ENCODE results near the gene ANKRD6. TPM values are rescaled to one million over a fixed set of nuclear protein-coding genes. Genes with fewer than 3 reads are reported as not detected.

Gene ANKRD6
- polyA plus RNA-seq, 1 donor from 2014 or later = 6.6 TPM

- H3K9me3 Mint-ChIP-seq = no peaks in the 10 kb centered on the region
- no peaks in the 10 kb centered on the region for H3K27me3 Mint-ChIP-seq
- peaks cover 0 to 6% (median 2%) of the 10 kb centered on the region in 3 donors for H3K4me1 Mint-ChIP-seq
- no peak overlapping the region for H3K4me3 Mint-ChIP-seq
- H3K36me3 Mint-ChIP-seq = no peaks in the 10 kb centered on the region
- no peak overlapping the region for H3K27ac Mint-ChIP-seq
These were observed 98.0 kb downstream of the ANKRD6 start for GRCh38 chr6:89530982-89531381.

GRCh38 chr6:89536231-89536630 lies 103.3 kb downstream of the ANKRD6 start:
- Mint-ChIP-seq H3K27ac (no peak overlapping the region), H3K4me1 (peaks cover 0 to 1% (median 0%) of the 10 kb centered on the region in 3 donors), H3K27me3 (no peaks in the 10 kb centered on the region), H3K36me3 (no peaks in the 10 kb centered on the region), H3K9me3 (no peaks in the 10 kb centered on the region), H3K4me3 (no peak overlapping the region)

DNA sequence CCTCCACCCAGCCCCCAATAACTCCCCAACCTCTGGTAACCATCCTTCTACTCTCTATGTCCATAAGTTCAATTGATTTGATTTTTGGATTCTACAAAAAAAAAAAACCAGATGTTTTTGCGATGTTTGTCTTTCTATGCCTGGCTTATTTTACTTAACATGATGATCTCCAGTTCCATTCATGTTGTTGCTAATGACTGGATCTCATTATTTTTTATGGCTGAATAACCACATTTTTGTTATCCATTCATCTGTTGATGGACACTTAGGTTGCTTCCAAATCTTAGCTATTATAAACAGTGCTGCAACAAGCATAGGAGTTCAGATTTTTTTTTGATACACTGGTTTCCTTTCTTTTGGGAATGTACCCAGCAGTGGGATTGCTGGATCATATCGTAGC lies 106.8 kb downstream of the ANKRD6 start:
- no peaks in the 10 kb centered on the region for H3K36me3 Mint-ChIP-seq
- H3K27me3 Mint-ChIP-seq = no peaks in the 10 kb centered on the region
- H3K4me1 Mint-ChIP-seq = no peaks in the 10 kb centered on the region
- no peak overlapping the region for H3K4me3 Mint-ChIP-seq
- H3K27ac Mint-ChIP-seq = no peak overlapping the region
- H3K9me3 Mint-ChIP-seq = no peaks in the 10 kb centered on the region

GRCh38 chr6:89542081-89542857 lies 109.3 kb downstream of the ANKRD6 start:
- Mint-ChIP-seq H3K4me1 (no peaks in the 10 kb centered on the region), H3K27me3 (no peaks in the 10 kb centered on the region), H3K4me3 (no peak overlapping the region), H3K36me3 (no peaks in the 10 kb centered on the region), H3K27ac (no peak overlapping the region), H3K9me3 (no peaks in the 10 kb centered on the region)

GRCh38 chr6:89542866-89543265 lies 109.9 kb downstream of the ANKRD6 start:
- H3K4me3 Mint-ChIP-seq = no peak overlapping the region
- no peaks in the 10 kb centered on the region for H3K4me1 Mint-ChIP-seq

DNA sequence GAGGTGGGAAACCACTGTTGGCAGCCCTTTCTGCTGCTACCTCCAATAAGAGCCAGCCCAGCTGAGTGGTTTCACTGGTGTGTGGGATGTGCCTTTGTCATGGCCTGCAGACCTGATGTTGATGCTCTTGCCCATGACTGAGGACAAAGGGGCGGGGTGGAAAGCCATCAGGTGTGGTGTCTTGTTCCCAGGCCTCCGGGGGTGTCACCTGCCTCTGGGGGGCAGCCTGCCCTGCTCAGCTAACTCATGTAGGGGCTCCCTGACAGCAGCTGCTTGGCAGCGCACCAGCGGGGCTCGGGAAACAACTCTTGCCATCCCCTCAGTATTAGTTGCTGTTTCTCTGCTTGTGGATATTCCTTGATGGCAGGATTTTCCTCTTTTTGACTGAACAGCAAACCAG lies 114.3 kb downstream of the ANKRD6 start:
- H3K36me3 Mint-ChIP-seq = peaks cover 2% of the 10 kb centered on the region
- H3K27me3 Mint-ChIP-seq = no peaks in the 10 kb centered on the region
- H3K4me3 Mint-ChIP-seq = no peak overlapping the region
- no peak overlapping the region for H3K27ac Mint-ChIP-seq
- no peaks in the 10 kb centered on the region for H3K9me3 Mint-ChIP-seq
- no peaks in the 10 kb centered on the region for H3K4me1 Mint-ChIP-seq

More at GRCh38 chr6:89542866-89543265, 109.9 kb downstream of the ANKRD6 start:
- Mint-ChIP-seq H3K27ac (no peak overlapping the region), H3K27me3 (no peaks in the 10 kb centered on the region), H3K9me3 (no peaks in the 10 kb centered on the region), H3K36me3 (no peaks in the 10 kb centered on the region)

DNA sequence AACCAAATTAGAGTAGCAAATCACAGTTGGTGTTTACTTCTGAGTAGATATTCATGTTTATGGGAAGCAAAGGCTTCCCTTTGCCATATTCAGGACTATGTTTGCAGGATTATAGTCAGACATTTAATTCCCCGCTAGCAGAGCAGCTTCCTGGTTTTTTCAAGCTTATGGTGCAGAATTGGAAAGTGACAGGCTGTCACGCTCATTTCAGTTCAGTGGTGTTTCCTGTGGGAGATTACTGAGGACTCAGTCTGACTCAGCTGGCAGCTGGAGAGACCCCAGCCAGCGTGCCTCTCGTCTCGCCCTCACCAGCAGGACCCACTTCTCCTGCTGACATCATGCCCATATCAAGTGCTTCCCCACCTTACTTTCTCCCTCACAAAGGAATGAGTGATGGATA lies 120.5 kb downstream of the ANKRD6 start:
- H3K9me3 Mint-ChIP-seq = peaks cover 3 to 9% (median 5%) of the 10 kb centered on the region in 3 donors
- H3K4me1 Mint-ChIP-seq = no peaks in the 10 kb centered on the region
- H3K27me3 Mint-ChIP-seq = peaks cover 2% of the 10 kb centered on the region
- H3K27ac Mint-ChIP-seq = no peak overlapping the region
- no peak overlapping the region for H3K4me3 Mint-ChIP-seq
- H3K36me3 Mint-ChIP-seq = peaks cover 2% of the 10 kb centered on the region

DNA sequence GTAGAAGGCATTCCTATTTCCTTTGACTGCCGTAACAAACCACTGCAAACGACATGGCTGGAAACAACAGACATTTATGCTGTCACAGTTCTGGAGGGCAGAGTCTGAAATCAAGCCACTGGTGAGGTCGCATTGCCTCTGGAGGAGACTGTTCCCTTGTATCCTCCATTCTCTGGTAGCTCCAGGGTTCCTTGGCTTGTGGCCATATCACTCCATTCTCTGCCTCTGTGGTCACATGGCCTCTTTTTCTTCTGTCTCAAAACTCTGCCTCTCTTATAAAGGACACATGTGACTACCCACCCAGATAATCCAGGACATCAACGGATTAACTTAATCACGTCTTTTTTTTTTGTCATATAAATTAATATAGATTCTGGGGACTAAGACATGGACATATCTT lies 121.2 kb downstream of the ANKRD6 start:
- peaks cover 2% of the 10 kb centered on the region for H3K27me3 Mint-ChIP-seq
- no peak overlapping the region for H3K27ac Mint-ChIP-seq
- H3K4me3 Mint-ChIP-seq = no peak overlapping the region
- H3K36me3 Mint-ChIP-seq = peaks cover 3% of the 10 kb centered on the region
- H3K9me3 Mint-ChIP-seq = peaks cover 3 to 9% (median 5%) of the 10 kb centered on the region in 3 donors
- no peaks in the 10 kb centered on the region for H3K4me1 Mint-ChIP-seq

DNA sequence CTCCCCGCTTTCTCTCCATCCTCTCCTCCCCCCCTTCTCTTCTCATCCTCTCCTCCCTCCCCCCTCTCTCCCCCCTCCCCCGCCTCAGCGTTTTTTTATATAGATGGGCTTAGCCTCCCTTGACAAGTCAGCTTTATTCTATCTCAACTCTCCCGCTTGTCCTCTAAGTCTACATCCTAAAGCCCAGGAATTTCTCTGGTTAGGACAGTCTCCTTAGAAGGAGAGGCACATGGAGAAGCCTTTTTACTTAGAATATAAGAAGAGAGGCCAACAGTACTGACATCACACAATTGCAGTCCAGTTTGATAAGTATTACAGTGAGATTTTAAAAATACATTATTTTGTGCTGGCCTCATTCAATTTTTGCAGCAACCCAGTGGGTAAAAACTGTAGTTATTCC lies 122.1 kb downstream of the ANKRD6 start:
- peaks cover 3% of the 10 kb centered on the region for H3K36me3 Mint-ChIP-seq
- no peaks in the 10 kb centered on the region for H3K4me1 Mint-ChIP-seq
- no peak overlapping the region for H3K27ac Mint-ChIP-seq
- peaks cover 2% of the 10 kb centered on the region for H3K27me3 Mint-ChIP-seq
- peaks cover 3 to 9% (median 5%) of the 10 kb centered on the region in 3 donors for H3K9me3 Mint-ChIP-seq
- H3K4me3 Mint-ChIP-seq = no peak overlapping the region

- peaks cover 3 to 9% (median 5%) of the 10 kb centered on the region in 3 donors for H3K9me3 Mint-ChIP-seq
- peak overlapping the region in 1 of 4 donors; percentile 35 for H3K4me3 Mint-ChIP-seq
- no peaks in the 10 kb centered on the region for H3K4me1 Mint-ChIP-seq
- peaks cover 2% of the 10 kb centered on the region for H3K27me3 Mint-ChIP-seq
- no peak overlapping the region for H3K27ac Mint-ChIP-seq
- peaks cover 3% of the 10 kb centered on the region for H3K36me3 Mint-ChIP-seq
These were observed 122.9 kb downstream of the ANKRD6 start for GRCh38 chr6:89555806-89556205.

DNA sequence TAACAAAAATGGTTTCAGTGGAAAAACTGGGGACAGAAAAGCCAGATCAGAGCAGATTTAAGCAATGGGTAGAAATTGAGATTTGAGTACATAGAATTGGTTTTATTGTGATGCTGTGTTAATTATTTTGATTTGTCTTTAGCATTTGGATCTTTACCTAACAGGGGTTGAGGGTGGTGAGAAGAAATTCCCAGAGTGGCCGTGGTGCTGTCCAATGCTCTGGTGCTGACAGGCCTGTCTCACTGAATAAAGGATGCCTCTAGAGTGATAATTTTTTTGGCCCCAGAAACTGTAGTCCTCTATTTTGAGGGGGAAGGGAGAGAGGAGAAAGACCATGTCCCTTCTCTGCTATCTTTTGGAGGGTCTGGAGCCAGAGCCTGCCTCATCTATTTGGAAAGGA lies 126.5 kb downstream of the ANKRD6 start:
- Mint-ChIP-seq H3K36me3 (peaks cover 3% of the 10 kb centered on the region), H3K27me3 (peaks cover 2% of the 10 kb centered on the region), H3K27ac (no peak overlapping the region), H3K4me1 (no peaks in the 10 kb centered on the region), H3K9me3 (peaks cover 3 to 9% (median 5%) of the 10 kb centered on the region in 3 donors), H3K4me3 (no peak overlapping the region)

DNA sequence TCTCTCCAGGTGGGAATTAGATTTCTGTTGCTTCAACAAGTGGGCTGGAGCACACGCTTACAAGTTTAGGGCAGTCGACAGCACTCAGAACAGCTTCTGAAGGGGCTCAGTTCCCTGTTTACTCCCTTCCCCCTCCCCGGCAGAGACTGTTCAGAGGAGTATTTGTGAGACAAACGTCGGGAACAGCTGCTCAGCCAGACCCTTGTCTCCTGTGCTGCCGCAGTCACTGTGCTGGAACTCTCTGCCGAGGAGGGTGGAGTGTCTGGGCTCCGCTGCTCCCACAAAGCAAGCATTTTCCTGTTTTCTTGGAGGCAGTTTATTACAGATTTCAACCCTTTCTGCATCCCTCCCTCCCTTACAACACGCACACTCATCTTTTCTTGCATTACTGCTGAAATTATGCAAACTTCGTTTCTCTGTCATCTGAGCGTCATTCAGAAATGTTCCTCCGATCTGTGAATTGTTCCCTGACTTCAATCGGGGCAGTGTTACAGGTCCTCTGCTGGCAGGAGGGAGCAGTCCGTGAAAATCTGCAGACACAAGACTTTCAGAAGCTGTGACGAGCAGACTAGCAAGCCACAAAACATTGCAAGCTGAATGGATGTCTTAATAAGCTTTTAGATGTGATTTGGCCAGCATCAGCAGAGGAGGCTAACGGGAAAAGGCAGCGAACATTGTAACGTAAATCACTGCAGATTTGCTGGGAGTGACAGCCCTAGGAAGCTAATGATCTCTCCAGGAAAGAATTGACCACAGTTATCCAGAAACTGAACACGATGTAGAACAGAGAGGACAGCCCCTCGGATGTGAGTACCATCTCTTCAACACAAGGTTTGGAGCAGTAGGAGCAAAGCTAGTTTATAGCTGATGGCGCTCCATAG lies 129.4 kb downstream of the ANKRD6 start:
- peaks cover 2% of the 10 kb centered on the region for H3K27me3 Mint-ChIP-seq
- H3K27ac Mint-ChIP-seq = no peak overlapping the region
- peaks cover 3% of the 10 kb centered on the region for H3K36me3 Mint-ChIP-seq
- peaks cover 0 to 3% (median 0%) of the 10 kb centered on the region in 3 donors for H3K9me3 Mint-ChIP-seq
- peak overlapping the region in 2 of 4 donors; percentile 6 to 48 for H3K4me3 Mint-ChIP-seq
- no peaks in the 10 kb centered on the region for H3K4me1 Mint-ChIP-seq

DNA sequence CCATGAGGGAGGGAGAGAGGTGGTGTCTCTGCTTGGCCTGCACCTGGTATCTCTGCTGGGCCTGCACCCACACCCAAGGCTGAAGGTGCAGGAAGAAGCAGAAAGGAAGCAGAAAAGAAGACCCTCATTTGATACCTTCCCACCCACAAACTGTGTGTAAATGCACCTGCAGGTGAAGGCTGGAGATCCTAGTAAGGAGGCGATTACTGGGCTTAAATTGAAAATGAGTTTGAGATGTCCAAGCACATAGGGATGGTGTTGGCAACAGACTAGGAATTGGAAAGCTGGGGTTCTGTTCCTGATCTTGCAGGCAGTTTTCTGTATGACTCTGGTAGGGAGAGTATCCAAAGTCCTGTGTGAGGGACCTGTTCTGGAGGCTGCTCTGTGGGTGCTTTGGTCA lies 130.9 kb downstream of the ANKRD6 start:
- no peaks in the 10 kb centered on the region for H3K9me3 Mint-ChIP-seq
- peak overlapping the region in 1 of 4 donors; percentile 31 for H3K4me3 Mint-ChIP-seq

GRCh38 chr6:89564752-89565427 lies 131.9 kb downstream of the ANKRD6 start:
- Mint-ChIP-seq H3K4me1 (no peaks in the 10 kb centered on the region), H3K27ac (no peak overlapping the region), H3K36me3 (no peaks in the 10 kb centered on the region), H3K4me3 (no peak overlapping the region), H3K9me3 (peaks cover 0 to 2% (median 0%) of the 10 kb centered on the region in 3 donors), H3K27me3 (no peaks in the 10 kb centered on the region)

More for the DNA sequence above, 130.9 kb downstream of the ANKRD6 start:
- Mint-ChIP-seq H3K27ac (no peak overlapping the region), H3K27me3 (no peaks in the 10 kb centered on the region), H3K36me3 (peaks cover 3% of the 10 kb centered on the region), H3K4me1 (no peaks in the 10 kb centered on the region)

Data from IgD-negative memory B cell (primary cell).